Sigmoid colon (tissue), 7 donors: Measurements from ENCODE around the gene TOP1. TPM values are rescaled to one million over a fixed set of nuclear protein-coding genes. Genes with fewer than 3 reads are reported as not detected.

Source experiments
- DNase-seq: peaks from one replicate; pipeline ENCODE4 v3.0.0-alpha.2; 2019
- H3K27ac ChIP-seq, 4 donors: fragments of 200-600 bp; sonication (generic); one replicate each; pipeline ENCODE4 v1.5.1; 2016 to 2019; ENCODE audit warnings: mild to moderate bottlenecking in 1 of 4
- H3K27me3 ChIP-seq, 3 donors: fragments of 200-600 bp; sonication (generic); one replicate each; pipeline ENCODE4 v1.5.1; 2019; ENCODE audit warnings: mild to moderate bottlenecking in 1 of 3
- H3K36me3 ChIP-seq, 4 donors: fragments of 200-600 bp; sonication (generic); one replicate each; pipeline ENCODE4 v1.5.1; 2016 to 2019
- H3K4me1 ChIP-seq, 4 donors: fragments of 200-600 bp; sonication (generic); one replicate each; pipeline ENCODE4 v1.5.1; 2017 to 2019
- H3K4me3 ChIP-seq, 4 donors: fragments of 200-600 bp; sonication (generic); one replicate each; pipeline ENCODE4 v1.5.1; 2017 to 2019; ENCODE audit warnings: mild to moderate bottlenecking in 2 of 4, moderate library complexity in 1 of 4
- H3K9me3 ChIP-seq, 4 donors: fragments of 200-600 bp in 3 of 4; sonication (generic) in 3 of 4; one replicate each; pipeline versions ENCODE4 v1.5.1 to v1.6.1; 2013 to 2019
- EP300 ChIP-seq, 4 donors: sonication (generic); formaldehyde crosslinking; IDR thresholded peaks; one replicate each; pipeline ENCODE4 v1.6.1; 2017; ENCODE audit warnings: antibody characterized with exemption in 4 of 4
- POLR2A ChIP-seq, 2 donors: fragments of 450-650 bp; IDR thresholded peaks; one replicate each; pipeline ENCODE4 v1.6.1; 2016; ENCODE audit warnings: antibody characterized with exemption in 2 of 2, mild to moderate bottlenecking in 2 of 2, moderate library complexity in 2 of 2
- POLR2AphosphoS5 ChIP-seq, 4 donors: sonication (generic); formaldehyde crosslinking; IDR thresholded peaks; one replicate each; pipeline ENCODE4 v1.6.1; 2017; ENCODE audit warnings: antibody characterized with exemption in 4 of 4
- WGBS, 2 donors: extraction: QIAGEN DNeasy Blood & Tissue Kit; methylation state at CpG; one replicate each; pipeline ENCODE4 v1.1.7; 2013; 5-methylcytosine and 5-hydroxymethylcytosine counted together
- intact Hi-C: fragments of 100-400 bp; cut with DNase I; formaldehyde crosslinking; loops from one replicate; pipeline ENCODE4 v1.15.1; 2023
- polyA plus RNA-seq, 3 donors: library from polyadenylated mRNA; stranded (reverse); fragments of 200-250 nt; gene quantifications; one replicate each; pipeline ENCODE4 v1.2.3, GENCODE V29; 2013
- total RNA-seq, 4 donors: library from RNA; depleted of rRNA; stranded (reverse); fragments of >200 nt; gene quantifications; one replicate each; pipeline ENCODE4 v1.1.0, GENCODE V29; 2016
- TF ChIP-seq, protein P1 (sequence below), 4 experiments: fragments of 450-650 bp in 3 of 4; fragments of 200-600 bp in 1 of 4; IDR thresholded peaks; one replicate each; pipeline ENCODE4 v1.5.1; 2016 to 2019; ENCODE audit warnings: antibody characterized with exemption in 4 of 4, mild to moderate bottlenecking in 3 of 4, moderate library complexity in 2 of 4
- donor health status: healthy with polysubstance abuse.
- donor health status: Bipolar disorder and iron deficiency.
- donor health status: healthy.

TOP1 gene
- total and polyA plus RNA-seq, 7 donors, result 22.0 to 45.0 (median 26.4) TPM

DNA sequence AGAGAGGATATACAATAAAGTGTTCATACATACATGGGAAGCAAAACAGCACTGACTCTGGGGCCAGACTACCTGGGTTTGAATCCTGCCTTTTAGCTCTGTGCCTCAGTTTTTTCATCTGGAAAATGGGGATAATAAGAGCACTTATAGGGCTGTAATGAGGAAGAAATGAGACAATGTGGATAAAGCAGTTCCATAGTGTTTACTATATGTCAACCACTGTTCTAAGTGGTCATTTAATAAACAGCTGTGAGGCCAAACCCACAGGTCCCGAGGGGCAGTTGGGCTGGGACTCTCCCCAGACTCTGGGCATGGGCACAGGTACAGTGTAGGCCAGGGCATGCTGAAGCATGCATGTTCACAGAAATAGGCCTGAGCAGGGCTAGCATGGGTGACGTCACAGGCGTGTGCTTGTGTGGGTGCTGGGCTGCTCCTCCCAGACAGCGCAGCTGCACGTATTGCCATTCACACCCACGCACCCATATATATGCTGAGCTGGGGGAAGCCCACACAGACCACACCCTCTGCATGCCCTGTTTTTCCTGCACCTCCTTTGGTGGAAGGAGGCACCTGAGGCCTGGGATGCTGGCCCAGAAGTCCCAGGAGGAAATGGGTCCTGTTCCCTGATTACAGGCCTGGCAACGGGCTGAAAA is 105.2 kb downstream of the TOP1 start:
- no peaks in the 10 kb centered on the region for H3K36me3 ChIP-seq
- 73 to 77% methylated on average over 7 of the region's 7 CpGs for WGBS, 2 donors
- H3K4me3 ChIP-seq, result no peak overlapping the region
- TF ChIP-seq EP300 (IDR thresholded peaks at IDR 0.05), result no peak
- TF ChIP-seq POLR2AphosphoS5 (IDR thresholded peaks at IDR 0.05), result no peak
- no peak for TF ChIP-seq POLR2A (IDR thresholded peaks at IDR 0.05)
- TF ChIP-seq, protein P1, sequence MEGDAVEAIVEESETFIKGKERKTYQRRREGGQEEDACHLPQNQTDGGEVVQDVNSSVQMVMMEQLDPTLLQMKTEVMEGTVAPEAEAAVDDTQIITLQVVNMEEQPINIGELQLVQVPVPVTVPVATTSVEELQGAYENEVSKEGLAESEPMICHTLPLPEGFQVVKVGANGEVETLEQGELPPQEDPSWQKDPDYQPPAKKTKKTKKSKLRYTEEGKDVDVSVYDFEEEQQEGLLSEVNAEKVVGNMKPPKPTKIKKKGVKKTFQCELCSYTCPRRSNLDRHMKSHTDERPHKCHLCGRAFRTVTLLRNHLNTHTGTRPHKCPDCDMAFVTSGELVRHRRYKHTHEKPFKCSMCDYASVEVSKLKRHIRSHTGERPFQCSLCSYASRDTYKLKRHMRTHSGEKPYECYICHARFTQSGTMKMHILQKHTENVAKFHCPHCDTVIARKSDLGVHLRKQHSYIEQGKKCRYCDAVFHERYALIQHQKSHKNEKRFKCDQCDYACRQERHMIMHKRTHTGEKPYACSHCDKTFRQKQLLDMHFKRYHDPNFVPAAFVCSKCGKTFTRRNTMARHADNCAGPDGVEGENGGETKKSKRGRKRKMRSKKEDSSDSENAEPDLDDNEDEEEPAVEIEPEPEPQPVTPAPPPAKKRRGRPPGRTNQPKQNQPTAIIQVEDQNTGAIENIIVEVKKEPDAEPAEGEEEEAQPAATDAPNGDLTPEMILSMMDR (IDR thresholded peaks at IDR 0.05), result no peak
- H3K9me3 ChIP-seq, result no peaks in the 10 kb centered on the region
- no peak for DNase-seq
- peaks cover 0 to 21% (median 10%) of the 10 kb centered on the region in 4 donors for H3K4me1 ChIP-seq
- no peak overlapping the region for H3K27ac ChIP-seq
- no peaks in the 10 kb centered on the region for H3K27me3 ChIP-seq
- intact Hi-C loops, result loop anchor here (10.0 kb wide), 1 partner anchor 561 kb away; no protein-coding TSS in a partner anchor

DNA sequence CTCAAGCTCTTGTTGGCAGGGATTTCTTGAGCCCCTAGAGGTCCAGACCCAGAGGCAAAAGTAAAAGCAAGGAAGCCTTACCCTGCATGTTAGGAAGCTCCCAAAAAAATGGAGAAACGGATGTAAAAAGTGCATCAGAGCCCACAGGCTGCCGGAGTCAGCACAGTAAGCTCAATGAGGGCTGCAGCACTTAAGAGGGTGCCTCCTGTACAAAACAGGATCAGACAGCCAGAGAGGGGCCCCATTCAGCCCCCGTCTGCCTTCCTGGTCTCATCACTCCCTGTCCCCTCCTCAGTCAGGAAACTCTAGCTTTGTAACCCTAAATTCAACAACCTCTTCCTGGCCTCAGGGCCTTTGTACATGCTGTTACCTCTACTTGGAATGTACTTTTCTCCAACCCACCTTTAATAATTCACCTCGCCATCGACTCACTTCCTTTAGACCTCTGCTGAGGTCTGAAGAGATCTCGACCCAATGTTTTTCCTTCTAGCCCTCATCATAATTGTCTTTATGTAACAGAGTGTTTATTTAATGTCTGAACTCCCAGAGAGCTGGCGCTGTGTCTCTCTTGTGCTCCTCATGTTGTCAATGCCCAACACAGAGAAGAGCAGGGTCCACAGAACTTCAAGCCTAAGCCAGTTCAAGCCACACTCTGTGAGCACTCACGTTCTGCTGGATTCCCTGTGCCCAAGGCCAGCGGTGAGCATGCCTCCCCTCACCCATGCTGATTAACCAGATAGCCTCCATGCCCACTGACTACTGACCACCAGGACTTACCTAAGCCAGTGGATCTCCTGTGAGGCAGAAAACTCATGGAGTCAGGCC is 106.0 kb downstream of the TOP1 start:
- intact Hi-C loops, result loop anchor here (5.0 to 10.0 kb wide), 3 partner anchors 38 to 560 kb away; partner anchors contain the start of gene ZHX3
- Histone ChIP-seq H3K27me3 (no peaks in the 10 kb centered on the region), H3K36me3 (no peaks in the 10 kb centered on the region), H3K9me3 (no peaks in the 10 kb centered on the region), H3K4me1 (peaks cover 0 to 28% (median 17%) of the 10 kb centered on the region in 4 donors), H3K4me3 (no peak overlapping the region), H3K27ac (no peak overlapping the region)
- DNase-seq, result no peak
- TF ChIP-seq, protein P1 (IDR thresholded peaks at IDR 0.05), result no peak
- no peak for TF ChIP-seq POLR2AphosphoS5 (IDR thresholded peaks at IDR 0.05)
- no peak for TF ChIP-seq EP300 (IDR thresholded peaks at IDR 0.05)
- TF ChIP-seq POLR2A (IDR thresholded peaks at IDR 0.05), result no peak
- 78 to 85% methylated on average over 9 of the region's 9 CpGs for WGBS, 2 donors

DNA sequence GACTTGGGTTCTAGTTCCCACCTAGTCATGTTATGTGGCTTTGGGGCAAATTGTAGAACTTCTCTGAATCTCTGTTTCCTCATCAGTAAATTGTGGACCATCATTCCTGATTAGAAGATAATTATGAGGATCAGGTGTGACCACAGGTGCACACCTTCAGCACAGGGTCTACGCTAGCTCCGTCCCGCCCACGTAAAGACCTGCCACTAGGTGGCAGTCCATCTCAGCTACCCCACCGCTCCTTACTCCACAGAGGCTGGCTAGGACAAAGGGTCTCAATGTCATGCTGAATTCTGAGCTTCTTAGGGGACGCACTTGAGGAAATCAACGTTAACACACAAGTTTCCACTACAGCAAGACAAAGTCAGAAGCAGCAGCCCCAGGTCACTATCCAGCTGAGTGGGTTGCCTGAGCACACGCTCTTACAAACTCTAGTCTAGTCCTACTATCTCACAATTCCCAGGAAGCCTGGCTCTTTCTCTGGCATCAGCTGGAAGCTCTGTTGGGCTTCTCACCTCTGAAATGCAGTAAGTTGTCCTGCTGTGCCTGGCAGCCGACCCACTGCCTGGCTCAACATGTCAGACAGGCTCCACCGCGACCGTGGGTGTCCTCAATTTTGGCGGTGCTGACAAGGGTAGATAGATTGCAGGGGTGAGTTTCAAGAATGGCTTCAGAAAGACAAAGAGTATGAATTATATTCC is 106.7 kb downstream of the TOP1 start:
- DNase-seq, result no peak
- Histone ChIP-seq H3K9me3 (no peaks in the 10 kb centered on the region), H3K4me3 (no peak overlapping the region), H3K36me3 (no peaks in the 10 kb centered on the region), H3K27me3 (no peaks in the 10 kb centered on the region), H3K27ac (no peak overlapping the region), H3K4me1 (peaks cover 0 to 35% (median 25%) of the 10 kb centered on the region in 4 donors)
- TF ChIP-seq POLR2AphosphoS5 (IDR thresholded peaks at IDR 0.05) (no peak), EP300 (IDR thresholded peaks at IDR 0.05) (no peak), POLR2A (IDR thresholded peaks at IDR 0.05) (no peak)
- TF ChIP-seq, protein P1 (IDR thresholded peaks at IDR 0.05), result peak in 3 of 4 experiments; percentile 14 to 56 (median 30)
- intact Hi-C loops, result loop anchor here (5.0 to 10.0 kb wide), 3 partner anchors 37 to 559 kb away; partner anchors contain the start of gene ZHX3
- 53 to 55% methylated on average over 13 of the region's 13 CpGs for WGBS, 2 donors

DNA sequence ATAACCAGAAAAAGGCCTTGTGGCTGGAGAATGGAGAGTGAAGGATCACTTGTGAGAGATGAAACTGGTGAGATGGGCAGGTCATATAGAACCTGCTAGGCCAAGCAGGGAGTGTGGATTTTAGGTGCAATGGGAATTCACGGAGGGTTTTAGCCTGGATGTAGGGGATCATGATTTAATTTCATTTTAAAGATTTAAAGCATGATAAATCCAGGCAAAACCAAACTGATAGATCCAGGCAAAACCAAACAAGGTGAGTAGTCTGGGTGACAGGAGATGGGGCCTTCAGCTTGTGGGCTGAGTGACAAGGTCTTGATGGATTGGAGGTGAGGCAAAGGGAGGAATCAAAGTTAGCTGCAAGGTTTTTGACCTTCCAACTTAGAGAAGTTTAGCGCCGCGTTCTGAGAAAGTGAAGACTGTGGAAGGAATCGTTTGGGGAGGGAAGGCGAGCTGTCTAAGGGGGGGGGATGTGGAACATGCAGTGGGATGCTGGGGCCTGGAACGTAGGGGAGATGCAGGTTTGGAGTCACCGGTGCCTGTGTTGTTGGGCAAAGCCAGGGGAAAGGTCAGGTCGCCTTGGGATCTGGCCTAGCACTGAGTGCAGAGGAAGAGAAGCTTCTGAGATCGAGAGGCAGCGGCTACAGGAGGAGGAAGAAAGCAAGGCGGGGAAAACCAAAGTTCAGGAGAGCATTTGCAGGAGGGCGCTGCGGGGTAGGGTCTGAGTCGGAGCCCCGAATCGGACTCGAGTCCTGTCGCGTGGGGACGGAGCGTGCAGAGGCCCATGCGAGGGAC is 107.5 kb downstream of the TOP1 start:
- peak overlapping the region; percentile 94 to 96 (median 96) for H3K27ac ChIP-seq
- TF ChIP-seq POLR2AphosphoS5 (IDR thresholded peaks at IDR 0.05) (no peak), POLR2A (IDR thresholded peaks at IDR 0.05) (no peak), EP300 (IDR thresholded peaks at IDR 0.05) (no peak)
- TF ChIP-seq, protein P1 (IDR thresholded peaks at IDR 0.05), result no peak
- no peaks in the 10 kb centered on the region for H3K36me3 ChIP-seq
- no peaks in the 10 kb centered on the region for H3K9me3 ChIP-seq
- no peaks in the 10 kb centered on the region for H3K27me3 ChIP-seq
- 35 to 39% methylated on average over 23 of the region's 23 CpGs for WGBS, 2 donors
- H3K4me3 ChIP-seq, result peak overlapping the region; percentile 57 to 83 (median 73)
- DNase-seq, result no peak
- H3K4me1 ChIP-seq, result peaks cover 0 to 43% (median 32%) of the 10 kb centered on the region in 4 donors
- intact Hi-C loops, result loop anchor here (5.0 to 10.0 kb wide), 3 partner anchors 36 to 559 kb away; partner anchors contain the start of gene ZHX3
